GM20431 (cell line): ENCODE results near the gene CD83.

ENCODE experiments used
- in situ Hi-C: fragments of 300-500 bp; cut with MseI, MboI; formaldehyde crosslinking; loops from one replicate; pipeline ENCODE4 v1.15.0; 2020; ENCODE audit warnings: low sequenced_read_pairs; ENCODE audit not compliant: unreplicated experiment

The CD83 gene

GRCh38 chr6:14089224-14089623, 28.3 kb upstream of the CD83 start:
- in situ Hi-C loops, result no loop called here

- in situ Hi-C loops, result no loop called here
These were observed 26.1 kb upstream of the CD83 start for GRCh38 chr6:14091339-14091978.

- in situ Hi-C loops, result no loop called here
These were observed 25.3 kb upstream of the CD83 start for GRCh38 chr6:14092316-14092715.

- in situ Hi-C loops, result no loop called here
These were observed 24.5 kb upstream of the CD83 start for GRCh38 chr6:14092838-14093789.

- in situ Hi-C loops, result no loop called here
These were observed 22.9 kb upstream of the CD83 start for GRCh38 chr6:14094721-14095120.

GRCh38 chr6:14095437-14095836, 22.1 kb upstream of the CD83 start:
- in situ Hi-C loops, result no loop called here

GRCh38 chr6:14100138-14100537, 17.4 kb upstream of the CD83 start:
- in situ Hi-C loops, result no loop called here

- in situ Hi-C loops, result no loop called here
These were observed 16.6 kb upstream of the CD83 start for GRCh38 chr6:14100966-14101365.

- in situ Hi-C loops, result no loop called here
These were observed 15.2 kb upstream of the CD83 start for GRCh38 chr6:14102383-14102782.

- in situ Hi-C loops, result no loop called here
These were observed 12.0 kb upstream of the CD83 start for GRCh38 chr6:14105547-14105946.

GRCh38 chr6:14107000-14107399, 10.6 kb upstream of the CD83 start:
- in situ Hi-C loops, result no loop called here

GRCh38 chr6:14107711-14108494, 9.7 kb upstream of the CD83 start:
- in situ Hi-C loops, result no loop called here

GRCh38 chr6:14108571-14109410, 8.8 kb upstream of the CD83 start:
- in situ Hi-C loops, result no loop called here

GRCh38 chr6:14109411-14109826, 8.2 kb upstream of the CD83 start:
- in situ Hi-C loops, result no loop called here

GRCh38 chr6:14110001-14110818, 7.4 kb upstream of the CD83 start:
- in situ Hi-C loops, result no loop called here

GRCh38 chr6:14113976-14114375, 3.6 kb upstream of the CD83 start:
- in situ Hi-C loops, result no loop called here

- in situ Hi-C loops, result no loop called here
These were observed 493 bp downstream of the CD83 start for GRCh38 chr6:14118091-14118439.

GRCh38 chr6:14118446-14118845, 874 bp downstream of the CD83 start:
- in situ Hi-C loops, result no loop called here

- in situ Hi-C loops, result no loop called here
These were observed 2.2 kb downstream of the CD83 start for GRCh38 chr6:14119784-14120183.
